ENCODE data around the gene FEM1C. TPM values are rescaled to one million over a fixed set of nuclear protein-coding genes. Genes with fewer than 3 reads are reported as not detected.

Gene FEM1C
- total and polyA plus RNA-seq, 9 of the 15 experiments (the other 6 are each of a cell fraction or from before 2014, with no cell fraction given) = 1.4 to 9.3 (median 4.3) TPM

DNA sequence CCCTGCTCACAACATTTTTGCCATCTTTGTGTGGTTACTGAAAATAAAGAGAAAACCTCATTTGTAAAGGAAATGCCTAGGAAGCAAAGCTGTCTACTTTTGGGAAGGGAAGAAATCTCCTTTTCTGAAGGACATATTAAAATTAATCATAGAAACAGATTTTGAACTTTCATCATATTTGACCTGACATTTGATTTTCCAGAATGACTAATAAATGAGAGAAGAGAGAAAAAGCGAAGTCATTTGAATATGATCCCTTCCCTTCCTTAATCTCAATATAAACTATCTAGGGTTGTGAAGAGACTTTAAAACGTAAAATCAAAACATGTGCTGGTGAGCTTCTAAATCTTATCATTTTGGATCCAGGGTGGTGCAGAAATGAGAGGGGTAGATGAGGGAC lies 66.3 kb downstream of the FEM1C start (continued):
- TF ChIP-seq, protein P1, sequence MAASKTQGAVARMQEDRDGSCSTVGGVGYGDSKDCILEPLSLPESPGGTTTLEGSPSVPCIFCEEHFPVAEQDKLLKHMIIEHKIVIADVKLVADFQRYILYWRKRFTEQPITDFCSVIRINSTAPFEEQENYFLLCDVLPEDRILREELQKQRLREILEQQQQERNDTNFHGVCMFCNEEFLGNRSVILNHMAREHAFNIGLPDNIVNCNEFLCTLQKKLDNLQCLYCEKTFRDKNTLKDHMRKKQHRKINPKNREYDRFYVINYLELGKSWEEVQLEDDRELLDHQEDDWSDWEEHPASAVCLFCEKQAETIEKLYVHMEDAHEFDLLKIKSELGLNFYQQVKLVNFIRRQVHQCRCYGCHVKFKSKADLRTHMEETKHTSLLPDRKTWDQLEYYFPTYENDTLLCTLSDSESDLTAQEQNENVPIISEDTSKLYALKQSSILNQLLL (CRISPR knock-in tag; IDR thresholded peaks at IDR 0.05; ENCODE audit: borderline replicate concordance) = no peak
- TF ChIP-seq SRSF3 (IDR thresholded peaks at IDR 0.05; ENCODE audit: insufficient read depth, low read length) = no peak
- TF ChIP-seq, protein P2, sequence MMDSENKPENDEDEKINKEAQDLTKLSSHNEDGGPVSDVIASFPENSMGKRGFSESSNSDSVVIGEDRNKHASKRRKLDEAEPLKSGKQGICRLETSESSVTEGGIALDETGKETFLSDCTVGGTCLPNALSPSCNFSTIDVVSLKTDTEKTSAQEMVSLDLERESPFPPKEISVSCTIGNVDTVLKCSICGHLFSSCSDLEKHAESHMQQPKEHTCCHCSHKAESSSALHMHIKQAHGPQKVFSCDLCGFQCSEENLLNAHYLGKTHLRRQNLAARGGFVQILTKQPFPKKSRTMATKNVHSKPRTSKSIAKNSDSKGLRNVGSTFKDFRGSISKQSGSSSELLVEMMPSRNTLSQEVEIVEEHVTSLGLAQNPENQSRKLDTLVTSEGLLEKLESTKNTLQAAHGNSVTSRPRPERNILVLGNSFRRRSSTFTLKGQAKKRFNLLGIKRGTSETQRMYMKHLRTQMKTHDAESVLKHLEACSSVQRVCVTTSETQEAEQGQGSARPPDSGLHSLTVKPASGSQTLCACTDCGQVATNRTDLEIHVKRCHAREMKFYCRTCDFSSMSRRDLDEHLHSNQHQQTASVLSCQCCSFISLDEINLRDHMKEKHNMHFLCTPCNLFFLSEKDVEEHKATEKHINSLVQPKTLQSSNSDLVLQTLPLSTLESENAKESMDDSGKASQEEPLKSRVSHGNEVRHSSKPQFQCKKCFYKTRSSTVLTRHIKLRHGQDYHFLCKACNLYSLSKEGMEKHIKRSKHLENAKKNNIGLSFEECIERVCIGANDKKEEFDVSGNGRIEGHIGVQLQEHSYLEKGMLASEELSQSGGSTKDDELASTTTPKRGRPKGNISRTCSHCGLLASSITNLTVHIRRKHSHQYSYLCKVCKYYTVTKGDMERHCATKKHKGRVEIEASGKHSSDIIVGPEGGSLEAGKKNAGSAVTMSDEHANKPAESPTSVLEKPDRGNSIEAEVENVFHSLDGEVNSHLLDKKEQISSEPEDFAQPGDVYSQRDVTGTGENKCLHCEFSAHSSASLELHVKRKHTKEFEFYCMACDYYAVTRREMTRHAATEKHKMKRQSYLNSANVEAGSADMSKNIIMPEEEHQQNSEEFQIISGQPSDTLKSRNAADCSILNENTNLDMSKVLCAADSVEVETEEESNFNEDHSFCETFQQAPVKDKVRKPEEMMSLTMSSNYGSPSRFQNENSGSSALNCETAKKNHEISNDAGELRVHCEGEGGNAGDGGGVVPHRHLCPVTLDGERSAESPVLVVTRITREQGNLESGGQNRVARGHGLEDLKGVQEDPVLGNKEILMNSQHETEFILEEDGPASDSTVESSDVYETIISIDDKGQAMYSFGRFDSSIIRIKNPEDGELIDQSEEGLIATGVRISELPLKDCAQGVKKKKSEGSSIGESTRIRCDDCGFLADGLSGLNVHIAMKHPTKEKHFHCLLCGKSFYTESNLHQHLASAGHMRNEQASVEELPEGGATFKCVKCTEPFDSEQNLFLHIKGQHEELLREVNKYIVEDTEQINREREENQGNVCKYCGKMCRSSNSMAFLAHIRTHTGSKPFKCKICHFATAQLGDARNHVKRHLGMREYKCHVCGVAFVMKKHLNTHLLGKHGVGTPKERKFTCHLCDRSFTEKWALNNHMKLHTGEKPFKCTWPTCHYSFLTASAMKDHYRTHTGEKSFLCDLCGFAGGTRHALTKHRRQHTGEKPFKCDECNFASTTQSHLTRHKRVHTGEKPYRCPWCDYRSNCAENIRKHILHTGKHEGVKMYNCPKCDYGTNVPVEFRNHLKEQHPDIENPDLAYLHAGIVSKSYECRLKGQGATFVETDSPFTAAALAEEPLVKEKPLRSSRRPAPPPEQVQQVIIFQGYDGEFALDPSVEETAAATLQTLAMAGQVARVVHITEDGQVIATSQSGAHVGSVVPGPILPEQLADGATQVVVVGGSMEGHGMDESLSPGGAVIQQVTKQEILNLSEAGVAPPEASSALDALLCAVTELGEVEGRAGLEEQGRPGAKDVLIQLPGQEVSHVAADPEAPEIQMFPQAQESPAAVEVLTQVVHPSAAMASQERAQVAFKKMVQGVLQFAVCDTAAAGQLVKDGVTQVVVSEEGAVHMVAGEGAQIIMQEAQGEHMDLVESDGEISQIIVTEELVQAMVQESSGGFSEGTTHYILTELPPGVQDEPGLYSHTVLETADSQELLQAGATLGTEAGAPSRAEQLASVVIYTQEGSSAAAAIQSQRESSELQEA (IDR thresholded peaks at IDR 0.05; ENCODE audit: low read depth) = no peak
- TF ChIP-seq, protein P3, sequence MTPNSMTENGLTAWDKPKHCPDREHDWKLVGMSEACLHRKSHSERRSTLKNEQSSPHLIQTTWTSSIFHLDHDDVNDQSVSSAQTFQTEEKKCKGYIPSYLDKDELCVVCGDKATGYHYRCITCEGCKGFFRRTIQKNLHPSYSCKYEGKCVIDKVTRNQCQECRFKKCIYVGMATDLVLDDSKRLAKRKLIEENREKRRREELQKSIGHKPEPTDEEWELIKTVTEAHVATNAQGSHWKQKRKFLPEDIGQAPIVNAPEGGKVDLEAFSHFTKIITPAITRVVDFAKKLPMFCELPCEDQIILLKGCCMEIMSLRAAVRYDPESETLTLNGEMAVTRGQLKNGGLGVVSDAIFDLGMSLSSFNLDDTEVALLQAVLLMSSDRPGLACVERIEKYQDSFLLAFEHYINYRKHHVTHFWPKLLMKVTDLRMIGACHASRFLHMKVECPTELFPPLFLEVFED (CRISPR knock-in tag; conservative IDR thresholded peaks at IDR 0.05) = no peak
- TF ChIP-seq MAFF (IDR thresholded peaks at IDR 0.05; ENCODE audit: low read length) = no peak
- TF ChIP-seq CHD4 (IDR thresholded peaks at IDR 0.05; ENCODE audit: insufficient read depth, insufficient replicate concordance, low read depth, low read length, poor library complexity, severe bottlenecking) = no peak
- TF ChIP-seq, protein P4, sequence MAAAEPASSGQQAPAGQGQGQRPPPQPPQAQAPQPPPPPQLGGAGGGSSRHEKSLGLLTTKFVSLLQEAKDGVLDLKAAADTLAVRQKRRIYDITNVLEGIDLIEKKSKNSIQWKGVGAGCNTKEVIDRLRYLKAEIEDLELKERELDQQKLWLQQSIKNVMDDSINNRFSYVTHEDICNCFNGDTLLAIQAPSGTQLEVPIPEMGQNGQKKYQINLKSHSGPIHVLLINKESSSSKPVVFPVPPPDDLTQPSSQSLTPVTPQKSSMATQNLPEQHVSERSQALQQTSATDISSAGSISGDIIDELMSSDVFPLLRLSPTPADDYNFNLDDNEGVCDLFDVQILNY (CRISPR knock-in tag; IDR thresholded peaks at IDR 0.05) = no peak
- no peak for TF ChIP-seq NFIC (IDR thresholded peaks at IDR 0.05)
- no peak for TF ChIP-seq NFATC3 (IDR thresholded peaks at IDR 0.05)
- TF ChIP-seq, protein P5, sequence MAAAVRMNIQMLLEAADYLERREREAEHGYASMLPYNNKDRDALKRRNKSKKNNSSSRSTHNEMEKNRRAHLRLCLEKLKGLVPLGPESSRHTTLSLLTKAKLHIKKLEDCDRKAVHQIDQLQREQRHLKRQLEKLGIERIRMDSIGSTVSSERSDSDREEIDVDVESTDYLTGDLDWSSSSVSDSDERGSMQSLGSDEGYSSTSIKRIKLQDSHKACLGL (CRISPR knock-in tag; IDR thresholded peaks at IDR 0.05; ENCODE audit: borderline replicate concordance, poor library complexity, severe bottlenecking) = no peak
- no peak for TF ChIP-seq BHLHE40 (IDR thresholded peaks at IDR 0.05; ENCODE audit: low read length)
